ENCODE results near the gene MS4A1.

The MS4A1 gene

DNA sequence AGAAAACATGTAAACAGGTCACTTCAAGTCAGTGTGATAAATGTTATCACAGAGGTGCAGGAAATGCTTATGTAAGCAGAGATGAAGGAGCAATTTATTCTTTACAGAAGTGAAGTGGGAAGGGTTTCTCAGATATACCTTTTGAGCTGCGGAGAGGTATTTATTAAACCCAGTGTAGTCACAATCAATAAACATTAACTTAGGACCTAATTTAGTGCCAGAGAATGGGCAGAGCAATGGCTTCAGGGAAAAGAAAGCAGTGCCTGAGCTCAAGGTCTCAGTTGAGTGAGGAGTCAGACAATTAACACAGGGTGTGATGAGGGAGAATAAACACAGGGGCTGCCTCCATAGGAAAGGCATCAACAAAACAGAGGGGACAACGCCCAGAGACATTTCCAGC, 24.4 kb upstream of the MS4A1 start:
- TF ChIP-seq POLR2AphosphoS5 (IDR thresholded peaks at IDR 0.05; ENCODE audit: low read depth, low read length) (no peak), FOXP2 (optimal IDR thresholded peaks at IDR 0.05; ENCODE audit: borderline replicate concordance, extremely low read depth, extremely low read length, insufficient read depth) (no peak), TAF1 (IDR thresholded peaks at IDR 0.05; ENCODE audit: borderline replicate concordance, insufficient read depth, low read length) (no peak)
- TF ChIP-seq, protein P1, sequence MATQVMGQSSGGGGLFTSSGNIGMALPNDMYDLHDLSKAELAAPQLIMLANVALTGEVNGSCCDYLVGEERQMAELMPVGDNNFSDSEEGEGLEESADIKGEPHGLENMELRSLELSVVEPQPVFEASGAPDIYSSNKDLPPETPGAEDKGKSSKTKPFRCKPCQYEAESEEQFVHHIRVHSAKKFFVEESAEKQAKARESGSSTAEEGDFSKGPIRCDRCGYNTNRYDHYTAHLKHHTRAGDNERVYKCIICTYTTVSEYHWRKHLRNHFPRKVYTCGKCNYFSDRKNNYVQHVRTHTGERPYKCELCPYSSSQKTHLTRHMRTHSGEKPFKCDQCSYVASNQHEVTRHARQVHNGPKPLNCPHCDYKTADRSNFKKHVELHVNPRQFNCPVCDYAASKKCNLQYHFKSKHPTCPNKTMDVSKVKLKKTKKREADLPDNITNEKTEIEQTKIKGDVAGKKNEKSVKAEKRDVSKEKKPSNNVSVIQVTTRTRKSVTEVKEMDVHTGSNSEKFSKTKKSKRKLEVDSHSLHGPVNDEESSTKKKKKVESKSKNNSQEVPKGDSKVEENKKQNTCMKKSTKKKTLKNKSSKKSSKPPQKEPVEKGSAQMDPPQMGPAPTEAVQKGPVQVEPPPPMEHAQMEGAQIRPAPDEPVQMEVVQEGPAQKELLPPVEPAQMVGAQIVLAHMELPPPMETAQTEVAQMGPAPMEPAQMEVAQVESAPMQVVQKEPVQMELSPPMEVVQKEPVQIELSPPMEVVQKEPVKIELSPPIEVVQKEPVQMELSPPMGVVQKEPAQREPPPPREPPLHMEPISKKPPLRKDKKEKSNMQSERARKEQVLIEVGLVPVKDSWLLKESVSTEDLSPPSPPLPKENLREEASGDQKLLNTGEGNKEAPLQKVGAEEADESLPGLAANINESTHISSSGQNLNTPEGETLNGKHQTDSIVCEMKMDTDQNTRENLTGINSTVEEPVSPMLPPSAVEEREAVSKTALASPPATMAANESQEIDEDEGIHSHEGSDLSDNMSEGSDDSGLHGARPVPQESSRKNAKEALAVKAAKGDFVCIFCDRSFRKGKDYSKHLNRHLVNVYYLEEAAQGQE (IDR thresholded peaks at IDR 0.05; ENCODE audit: insufficient read depth in 1 of 2, low read depth in 2 of 2, low read length in 2 of 2), result no peak

DNA sequence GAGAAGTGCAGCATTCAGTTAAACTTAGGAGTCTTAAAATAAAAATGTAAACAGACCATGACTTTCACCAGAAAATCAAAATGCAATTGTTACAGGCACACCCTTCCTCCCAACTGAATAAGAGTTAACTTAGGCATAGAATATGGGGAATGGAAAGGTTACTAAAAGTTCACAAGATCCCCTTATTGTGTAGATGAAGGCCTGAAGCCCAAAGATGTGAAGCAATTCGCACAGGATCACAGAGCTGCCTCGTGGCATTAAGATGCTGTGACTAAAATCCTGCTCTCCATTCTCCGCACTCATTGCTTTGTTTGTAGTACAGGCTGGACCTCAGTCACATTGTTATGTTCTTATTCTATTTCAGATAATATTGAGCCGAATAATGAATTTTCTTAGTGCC, 22.2 kb upstream of the MS4A1 start:
- TF ChIP-seq, protein P1 (IDR thresholded peaks at IDR 0.05; ENCODE audit: insufficient read depth in 1 of 2, low read depth in 2 of 2, low read length in 2 of 2), result no peak
- TF ChIP-seq POLR2AphosphoS5 (IDR thresholded peaks at IDR 0.05; ENCODE audit: low read depth, low read length) (no peak), SIN3A (IDR thresholded peaks at IDR 0.05; ENCODE audit: borderline replicate concordance, insufficient read depth, low read length) (no peak), FOXP2 (optimal IDR thresholded peaks at IDR 0.05; ENCODE audit: borderline replicate concordance, extremely low read depth, extremely low read length, insufficient read depth) (no peak), TAF1 (IDR thresholded peaks at IDR 0.05; ENCODE audit: borderline replicate concordance, insufficient read depth, low read length) (no peak)

DNA sequence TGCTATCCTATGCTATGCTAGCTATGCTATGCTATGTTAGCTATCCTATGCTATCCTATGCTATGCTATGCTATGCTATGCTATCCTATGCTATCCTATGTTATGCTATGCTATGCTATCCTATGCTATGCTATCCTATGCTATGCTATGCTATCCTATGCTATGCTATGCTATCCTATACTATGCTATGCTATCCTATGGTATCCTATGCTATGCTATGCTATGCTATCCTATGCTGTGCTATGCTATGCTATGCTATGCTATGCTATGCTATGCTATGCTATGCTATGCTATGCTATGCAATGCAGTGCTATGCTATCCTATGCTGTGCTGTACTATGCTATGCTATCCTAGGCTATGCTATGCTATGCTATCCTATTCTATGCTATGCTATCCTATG, 8.6 kb upstream of the MS4A1 start:
- TF ChIP-seq SIN3A (IDR thresholded peaks at IDR 0.05; ENCODE audit: borderline replicate concordance, insufficient read depth, low read length) (no peak), FOXP2 (optimal IDR thresholded peaks at IDR 0.05; ENCODE audit: borderline replicate concordance, extremely low read depth, extremely low read length, insufficient read depth) (no peak), TAF1 (IDR thresholded peaks at IDR 0.05; ENCODE audit: borderline replicate concordance, insufficient read depth, low read length) (no peak), POLR2AphosphoS5 (IDR thresholded peaks at IDR 0.05; ENCODE audit: low read depth, low read length) (no peak)
- TF ChIP-seq, protein P1 (IDR thresholded peaks at IDR 0.05; ENCODE audit: insufficient read depth in 1 of 2, low read depth in 2 of 2, low read length in 2 of 2), result no peak

DNA sequence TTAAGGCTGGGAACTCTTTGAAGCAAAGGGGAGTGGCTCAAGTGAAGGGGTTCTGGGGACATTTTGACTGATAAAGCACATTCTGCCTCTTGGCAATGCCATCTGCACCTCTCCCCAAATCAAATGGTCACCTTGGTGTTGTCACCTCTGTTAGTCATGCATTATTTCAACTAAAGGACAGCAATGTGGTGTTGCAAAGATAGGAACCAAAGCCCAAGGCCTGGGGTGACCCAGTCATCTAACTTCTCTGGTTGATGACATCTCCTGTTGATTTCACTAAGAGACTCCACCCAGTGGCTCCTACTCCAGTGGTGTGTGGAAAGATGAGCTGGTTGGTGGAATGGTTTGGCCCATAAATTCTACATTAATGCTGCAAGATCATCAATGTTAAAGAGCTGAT, 7.8 kb upstream of the MS4A1 start:
- TF ChIP-seq SIN3A (IDR thresholded peaks at IDR 0.05; ENCODE audit: borderline replicate concordance, insufficient read depth, low read length), result no peak
- no peak for TF ChIP-seq POLR2AphosphoS5 (IDR thresholded peaks at IDR 0.05; ENCODE audit: low read depth, low read length)
- TF ChIP-seq FOXP2 (optimal IDR thresholded peaks at IDR 0.05; ENCODE audit: borderline replicate concordance, extremely low read depth, extremely low read length, insufficient read depth), result no peak
- no peak for TF ChIP-seq TAF1 (IDR thresholded peaks at IDR 0.05; ENCODE audit: borderline replicate concordance, insufficient read depth, low read length)
- TF ChIP-seq, protein P1 (IDR thresholded peaks at IDR 0.05; ENCODE audit: insufficient read depth in 1 of 2, low read depth in 2 of 2, low read length in 2 of 2), result no peak

DNA sequence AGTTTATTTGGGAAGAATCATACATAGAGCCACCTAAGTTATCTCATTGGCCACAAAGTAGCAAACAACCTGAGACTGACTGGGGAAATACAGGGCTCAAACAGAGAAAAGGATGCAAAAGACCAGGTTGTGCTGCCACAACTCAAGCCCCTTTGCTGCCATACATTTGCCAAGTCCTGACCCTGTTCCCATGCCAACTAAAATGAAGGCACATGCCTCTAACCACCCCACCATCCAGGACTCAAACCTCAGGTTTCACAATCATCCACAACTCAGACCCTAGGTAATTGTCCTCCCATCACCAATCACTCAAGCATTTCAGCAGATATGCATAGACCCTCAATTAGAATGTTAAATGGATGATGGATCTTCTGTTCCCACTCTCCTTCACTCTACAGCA, 1.4 kb upstream of the MS4A1 start:
- TF ChIP-seq, protein P1 (IDR thresholded peaks at IDR 0.05; ENCODE audit: insufficient read depth in 1 of 2, low read depth in 2 of 2, low read length in 2 of 2), result no peak
- TF ChIP-seq FOXP2 (optimal IDR thresholded peaks at IDR 0.05; ENCODE audit: borderline replicate concordance, extremely low read depth, extremely low read length, insufficient read depth), result no peak
- TF ChIP-seq SIN3A (IDR thresholded peaks at IDR 0.05; ENCODE audit: borderline replicate concordance, insufficient read depth, low read length), result no peak
- TF ChIP-seq TAF1 (IDR thresholded peaks at IDR 0.05; ENCODE audit: borderline replicate concordance, insufficient read depth, low read length), result no peak
- no peak for TF ChIP-seq POLR2AphosphoS5 (IDR thresholded peaks at IDR 0.05; ENCODE audit: low read depth, low read length)
